GM12878 (cell line): ENCODE results near the gene TUBGCP3. TPM values are rescaled to one million over a fixed set of nuclear protein-coding genes. Genes with fewer than 3 reads are reported as not detected.

Experiments used
- ATAC-seq: fragments of 200-7000 bp; cut with Tn5 transposase; 3 replicates; pipeline ENCODE4 v1.9.1; 2020; ENCODE audit warnings: mild to moderate bottlenecking, moderate library complexity
- BruUV-seq: library from RNA; stranded (reverse); fragments of 400-500 nt; replicated peaks from 2 replicates; lab custom pipeline; 2021; lab: Mats Ljungman, UMichigan
- CTCF ChIA-PET: fragments of 300-600 bp; sonication (Branson Sonifier 250); formaldehyde crosslinking; extraction: SDS; loops from one replicate; lab custom pipeline; 2021; ENCODE audit warnings: inconsistent platforms; lab: Yijun Ruan, JAX
- POLR2A ChIA-PET: fragments of 350-600 bp; formaldehyde crosslinking; extraction: SDS; loops from one replicate; lab custom pipeline; 2021; ENCODE audit warnings: inconsistent platforms; lab: Charles Lee
- RAD21 ChIA-PET: fragments of 300-600 bp; sonication (Branson Sonifier 250); formaldehyde crosslinking; loops from one replicate; lab custom pipeline; 2023; ENCODE audit warnings: antibody characterized with exemption; ENCODE audit not compliant: unreplicated experiment; lab: Charles Lee
- SMC1A ChIA-PET: fragments of 300-600 bp; sonication (Branson Sonifier 250); formaldehyde crosslinking; loops from one replicate; lab custom pipeline; 2023; ENCODE audit not compliant: unreplicated experiment, uncharacterized antibody; lab: Charles Lee
- DNase-seq: peaks from one replicate; pipeline ENCODE4 v3.0.0-alpha.2; 2011; ENCODE audit warnings: low read depth, low spot score
- FAIRE-seq: peaks from 3 replicates; lab custom pipeline; 2011; peaks lifted over from hg19 to GRCh38; lab: Jason Lieb, UNC
- H2AFZ ChIP-seq: 2 replicates; pipeline ENCODE4 v1.6.0; 2011; ENCODE audit warnings: low read depth, low read length, control low read depth; ENCODE audit not compliant: control insufficient read depth
- H3K27ac ChIP-seq: 2 replicates; pipeline ENCODE4 v1.5.1; 2011; ENCODE audit warnings: control low read depth; ENCODE audit not compliant: control insufficient read depth, insufficient read depth
- H3K27me3 ChIP-seq, 2 experiments: replicated peaks in 1 of 2; 2 replicates each; pipeline versions ENCODE4 v1.6.0 to v1.6.1; 2011; ENCODE audit warnings: low read length in 1 of 2; ENCODE audit not compliant: control insufficient read depth in 2 of 2, insufficient read depth in 2 of 2
- H3K36me3 ChIP-seq, 2 experiments: 2 replicates each; pipeline ENCODE4 v1.5.1; 2011; ENCODE audit warnings: low read length in 1 of 2; ENCODE audit not compliant: control insufficient read depth in 2 of 2, insufficient read depth in 2 of 2
- H3K4me1 ChIP-seq: 2 replicates; pipeline ENCODE4 v1.6.1; 2011; ENCODE audit warnings: mild to moderate bottlenecking, low read length, moderate library complexity, mixed read lengths; ENCODE audit not compliant: control insufficient read depth, insufficient read depth
- H3K4me2 ChIP-seq: 2 replicates; pipeline ENCODE4 v1.6.0; 2011; ENCODE audit warnings: control low read depth; ENCODE audit not compliant: control insufficient read depth, insufficient read depth
- H3K4me3 ChIP-seq: fragments of 200-600 bp; sonication (generic); 2 replicates; pipeline ENCODE4 v1.5.1; 2016
- H3K79me2 ChIP-seq: 2 replicates; pipeline ENCODE4 v1.6.0; 2011; ENCODE audit warnings: low read length; ENCODE audit not compliant: control insufficient read depth, insufficient read depth
- H3K9ac ChIP-seq: 2 replicates; pipeline ENCODE4 v1.8.0; 2011; ENCODE audit warnings: low read length, control low read depth, mixed read lengths; ENCODE audit not compliant: control insufficient read depth, insufficient read depth
- H3K9me3 ChIP-seq: replicated peaks from 3 replicates; pipeline ENCODE4 v1.5.1; 2011; ENCODE audit warnings: mild to moderate bottlenecking, low read length; ENCODE audit not compliant: control insufficient read depth, insufficient read depth
- H4K20me1 ChIP-seq: 2 replicates; pipeline ENCODE4 v1.6.0; 2011; ENCODE audit not compliant: control insufficient read depth, insufficient read depth
- DPF2 ChIP-seq: fragments of 450-650 bp; IDR thresholded peaks from 2 replicates; pipeline ENCODE4 v1.6.1; 2017; ENCODE audit warnings: mild to moderate bottlenecking
- EP300 ChIP-seq, 2 experiments: fragments of 150-350 bp in 1 of 2; IDR thresholded peaks; 2 replicates each; pipeline ENCODE4 v1.6.1; 2011 to 2012; ENCODE audit warnings: low read depth in 2 of 2, low read length in 2 of 2, borderline replicate concordance in 1 of 2, improper control_type of control experiment in 1 of 2, inconsistent platforms in 1 of 2; ENCODE audit not compliant: control insufficient read depth in 1 of 2
- MAX ChIP-seq: IDR thresholded peaks from 2 replicates; pipeline ENCODE4 v1.6.1; 2012; ENCODE audit warnings: low read depth, low read length, improper control_type of control experiment
- MEF2A ChIP-seq: IDR thresholded peaks from 2 replicates; pipeline ENCODE4 v1.6.1; 2011; ENCODE audit warnings: low read depth, mild to moderate bottlenecking, low read length, moderate library complexity; ENCODE audit not compliant: insufficient read depth
- MXI1 ChIP-seq: fragments of 150-350 bp; IDR thresholded peaks from 2 replicates; pipeline ENCODE4 v1.6.1; 2011; ENCODE audit warnings: low read depth, mild to moderate bottlenecking, inconsistent platforms, low read length, improper control_type of control experiment
- RELA ChIP-seq: fragments of 450-650 bp; IDR thresholded peaks from 2 replicates; pipeline ENCODE4 v1.8.0; 2014; ENCODE audit warnings: borderline replicate concordance; ENCODE audit not compliant: partially characterized antibody
- RUNX3 ChIP-seq: IDR thresholded peaks from 2 replicates; pipeline ENCODE4 v1.6.1; 2012; ENCODE audit warnings: low read length, inconsistent platforms
- SIX5 ChIP-seq: IDR thresholded peaks from 2 replicates; pipeline ENCODE4 v1.6.1; 2011; ENCODE audit warnings: mild to moderate bottlenecking, low read depth, low read length, moderate library complexity; ENCODE audit not compliant: severe bottlenecking
- SREBF2 ChIP-seq: IDR thresholded peaks from 2 replicates; pipeline ENCODE4 v1.6.1; 2012; ENCODE audit warnings: mild to moderate bottlenecking, low read length
- SUZ12 ChIP-seq: fragments of 200-600 bp; sonication (generic); IDR thresholded peaks from one replicate; pipeline ENCODE4 v1.6.1; 2018; ENCODE audit warnings: antibody characterized with exemption, mild to moderate bottlenecking; ENCODE audit not compliant: unreplicated experiment
- TCF12 ChIP-seq: IDR thresholded peaks from 2 replicates; pipeline ENCODE4 v1.6.1; 2011; ENCODE audit warnings: low read depth, mild to moderate bottlenecking, low read length
- YY1 ChIP-seq: IDR thresholded peaks from 2 replicates; pipeline ENCODE4 v1.6.1; 2011; ENCODE audit warnings: low read depth, mild to moderate bottlenecking, low read length
- ZBTB33 ChIP-seq: fragments of 450-650 bp; IDR thresholded peaks from 2 replicates; pipeline ENCODE4 v1.6.1; 2017; ENCODE audit warnings: mild to moderate bottlenecking
- ZNF274 ChIP-seq: IDR thresholded peaks from one replicate; pipeline ENCODE4 v1.8.0; 2011; ENCODE audit not compliant: insufficient read length, insufficient read depth
- ZNF687 ChIP-seq: fragments of 450-650 bp; IDR thresholded peaks from 2 replicates; pipeline ENCODE4 v1.6.1; 2017; ENCODE audit warnings: mild to moderate bottlenecking, moderate library complexity
- WGBS: methylation state at CpG from one replicate; pipeline ENCODE4 v1.1.6; 2016; ENCODE audit warnings: low lambda C conversion rate; ENCODE audit not compliant: insufficient replicate concordance, insufficient coverage; ENCODE audit errors: missing lambda C conversion rate; 5-methylcytosine and 5-hydroxymethylcytosine counted together
- in situ Hi-C: fragments of 300-500 bp; cut with MboI; formaldehyde crosslinking; loops from 9 replicates; pipeline ENCODE4 v1.14.3; 2018; ENCODE audit warnings: mixed read lengths
- intact Hi-C: fragments of 100-400 bp; cut with micrococcal nuclease; formaldehyde crosslinking; loops from one replicate; pipeline ENCODE4 v1.14.2; 2022; ENCODE audit not compliant: unreplicated experiment
- polyA plus RNA-seq, 11 experiments: library from polyadenylated mRNA; depleted of rRNA in 4 of 11; unstranded in 6 of 11; stranded (reverse) in 5 of 11; fragments of >200 nt; fragmentation: Nextera tagmentation in 4 of 11; fragmentation: Illumina TruSeq in 1 of 11; extraction: Ambion mirVana in 4 of 11; extraction: Trizol in 1 of 11; gene quantifications; 1 replicate in 1 of 11; 2 replicates in 10 of 11; pipeline versions ENCODE4 v1.2.1 to v1.2.3, GENCODE V29; 2011 to 2016; ENCODE audit warnings: inconsistent platforms in 2 of 11, missing spikeins in 2 of 11, low read depth in 1 of 11
- total RNA-seq, 4 experiments: library from RNA; depleted of rRNA in 3 of 4; stranded (reverse); fragments of >200 nt in 3 of 4; fragmentation: Illumina TruSeq in 1 of 4; extraction: Trizol in 1 of 4; gene quantifications; 2 replicates each; pipeline versions ENCODE4 v1.2.1 to v1.2.3, GENCODE V29; 2013 to 2021

The TUBGCP3 gene
- total and polyA plus RNA-seq, 10 of the 15 experiments (the other 5 are each of a cell fraction or from before 2014, with no cell fraction given): 4.0 to 34.0 (median 22.6) TPM

GRCh38 chr13:112448621-112449544, 139.1 kb downstream of the TUBGCP3 start:
- ATAC-seq (no peak), FAIRE-seq (no peak), DNase-seq (no peak)
- POLR2A ChIA-PET: no interaction called here
- CTCF ChIA-PET: interaction anchor here (1.0 kb wide), 1 partner anchor 159 kb away, joined by 3 read pairs; no protein-coding TSS in a partner anchor
- H3K79me2 ChIP-seq: no peaks in the 10 kb centered on the region
- H4K20me1 ChIP-seq: no peaks in the 10 kb centered on the region
- intact Hi-C loops: loop anchor here (10.0 kb wide), 1 partner anchor 156 kb away; no protein-coding TSS in a partner anchor
- no peak overlapping the region for H3K27ac ChIP-seq
- WGBS: 23% methylated on average over 20 of the region's 20 CpGs
- BruUV-seq: no TSS peak
- no peak overlapping the region for H2AFZ ChIP-seq
- no peak overlapping the region for H3K9ac ChIP-seq
- SMC1A ChIA-PET: no interaction called here
- no peaks in the 10 kb centered on the region for H3K9me3 ChIP-seq
- no peaks in the 10 kb centered on the region for H3K4me1 ChIP-seq
- in situ Hi-C loops: loop anchor here (25.0 kb wide), 1 partner anchor 1362 kb away; no protein-coding TSS in a partner anchor
- RAD21 ChIA-PET: no interaction called here
- H3K4me3 ChIP-seq: no peak overlapping the region
- no peak overlapping the region for H3K4me2 ChIP-seq
- no peaks in the 10 kb centered on the region for H3K27me3 ChIP-seq
- no peaks in the 10 kb centered on the region for H3K36me3 ChIP-seq
- TF ChIP-seq ZNF274: no peak
- no peak for TF ChIP-seq ZBTB33
- no peak for TF ChIP-seq ZNF687
- TF ChIP-seq DPF2: no peak
- TF ChIP-seq MEF2A: no peak
- no peak for TF ChIP-seq RELA
- no peak for TF ChIP-seq SREBF2
- TF ChIP-seq SIX5: no peak
- TF ChIP-seq MXI1: no peak
- TF ChIP-seq MAX: no peak
- TF ChIP-seq EP300 (IDR thresholded peaks at IDR 0.05; ENCODE audit: borderline replicate concordance in 1 of 2, control insufficient read depth in 1 of 2, low read depth in 2 of 2, low read length in 2 of 2): no peak
- no peak for TF ChIP-seq RUNX3
- no peak for TF ChIP-seq TCF12
- TF ChIP-seq SUZ12: no peak
- TF ChIP-seq YY1: no peak
